Epithelial cell of proximal tubule (primary cell): ENCODE measurements around the gene HJURP. TPM values are rescaled to one million over a fixed set of nuclear protein-coding genes. Genes with fewer than 3 reads are reported as not detected.

ENCODE experiments used
- DNase-seq: peaks from one replicate; pipeline ENCODE4 v3.0.0-alpha.2; 2011; ENCODE audit warnings: low read depth
- H3K4me3 ChIP-seq: 2 replicates; pipeline ENCODE4 v1.5.1; 2011; ENCODE audit warnings: low read depth, mild to moderate bottlenecking, low read length
- CTCF ChIP-seq: conservative IDR thresholded peaks from 2 replicates; pipeline ENCODE4 v1.5.1; 2012; ENCODE audit warnings: low read depth, mild to moderate bottlenecking, low read length
- total RNA-seq: library from RNA; depleted of rRNA; stranded (reverse); fragments of >200 nt; gene quantifications from 2 replicates; pipeline ENCODE4 v1.2.3, GENCODE V29; 2015

The HJURP gene
- total RNA-seq, 1 donor from 2014 or later = 64.9 TPM

GRCh38 chr2:233848276-233848675, 6.1 kb downstream of the HJURP start:
- H3K4me3 ChIP-seq = no peak overlapping the region
- no peak for TF ChIP-seq CTCF
- DNase-seq = no peak

- H3K4me3 ChIP-seq = no peak overlapping the region
- no peak for TF ChIP-seq CTCF
- no peak for DNase-seq
These were observed 7.0 kb downstream of the HJURP start for GRCh38 chr2:233847248-233847898.

- no peak overlapping the region for H3K4me3 ChIP-seq
- DNase-seq = no peak
- no peak for TF ChIP-seq CTCF
These were observed 7.7 kb downstream of the HJURP start for GRCh38 chr2:233846387-233847247.

- TF ChIP-seq CTCF = no peak
- DNase-seq = no peak
- H3K4me3 ChIP-seq = no peak overlapping the region
These were observed 8.9 kb downstream of the HJURP start for GRCh38 chr2:233845301-233846060.

- TF ChIP-seq CTCF = no peak
- H3K4me3 ChIP-seq = no peak overlapping the region
- DNase-seq = no peak
These were observed 9.5 kb downstream of the HJURP start for GRCh38 chr2:233844836-233845235.

- TF ChIP-seq CTCF = no peak
- no peak overlapping the region for H3K4me3 ChIP-seq
- no peak for DNase-seq
These were observed 10.1 kb downstream of the HJURP start for GRCh38 chr2:233844064-233844807.
